ENCODE data around the gene ZSWIM8.

Gene ZSWIM8

GRCh38 chr10:73808021-73808815 lies 22.8 kb downstream of the ZSWIM8 start:
- no peak for TF ChIP-seq CTCF (IDR thresholded peaks at IDR 0.05; ENCODE audit: extremely low read depth, missing control alignments)
- no peak for DNase-seq (ENCODE audit: low spot score)

GRCh38 chr10:73809061-73809818 lies 23.8 kb downstream of the ZSWIM8 start:
- TF ChIP-seq CTCF (IDR thresholded peaks at IDR 0.05; ENCODE audit: extremely low read depth, missing control alignments): no peak
- no peak for DNase-seq (ENCODE audit: low spot score)

GRCh38 chr10:73810358-73810734 lies 24.9 kb downstream of the ZSWIM8 start:
- TF ChIP-seq CTCF (IDR thresholded peaks at IDR 0.05; ENCODE audit: extremely low read depth, missing control alignments): no peak
- DNase-seq (ENCODE audit: low spot score): no peak

- no peak for DNase-seq (ENCODE audit: low spot score)
- TF ChIP-seq CTCF (IDR thresholded peaks at IDR 0.05; ENCODE audit: extremely low read depth, missing control alignments): no peak
These were observed 25.5 kb downstream of the ZSWIM8 start for GRCh38 chr10:73810735-73811465.

GRCh38 chr10:73812657-73813056 lies 27.3 kb downstream of the ZSWIM8 start:
- TF ChIP-seq CTCF (IDR thresholded peaks at IDR 0.05; ENCODE audit: extremely low read depth, missing control alignments): no peak
- no peak for DNase-seq (ENCODE audit: low spot score)

- TF ChIP-seq CTCF (IDR thresholded peaks at IDR 0.05; ENCODE audit: extremely low read depth, missing control alignments): no peak
These were observed 27.9 kb downstream of the ZSWIM8 start for GRCh38 chr10:73813333-73813732.

More at GRCh38 chr10:73813333-73813732, 27.9 kb downstream of the ZSWIM8 start:
- no peak for DNase-seq (ENCODE audit: low spot score)
